GM12878 (cell line): ENCODE data around the gene GGCT. TPM values are rescaled to one million over a fixed set of nuclear protein-coding genes. Genes with fewer than 3 reads are reported as not detected.

Source experiments
- ATAC-seq: fragments of 200-7000 bp; cut with Tn5 transposase; 3 replicates; pipeline ENCODE4 v1.9.1; 2020; ENCODE audit warnings: mild to moderate bottlenecking, moderate library complexity
- BruUV-seq: library from RNA; stranded (reverse); fragments of 400-500 nt; replicated peaks from 2 replicates; lab custom pipeline; 2021; lab: Mats Ljungman, UMichigan
- CTCF ChIA-PET: fragments of 300-600 bp; sonication (Branson Sonifier 250); formaldehyde crosslinking; extraction: SDS; loops from one replicate; lab custom pipeline; 2021; ENCODE audit warnings: inconsistent platforms; lab: Yijun Ruan, JAX
- POLR2A ChIA-PET: fragments of 350-600 bp; formaldehyde crosslinking; extraction: SDS; loops from one replicate; lab custom pipeline; 2021; ENCODE audit warnings: inconsistent platforms; lab: Charles Lee
- RAD21 ChIA-PET: fragments of 300-600 bp; sonication (Branson Sonifier 250); formaldehyde crosslinking; loops from one replicate; lab custom pipeline; 2023; ENCODE audit warnings: antibody characterized with exemption; ENCODE audit not compliant: unreplicated experiment; lab: Charles Lee
- SMC1A ChIA-PET: fragments of 300-600 bp; sonication (Branson Sonifier 250); formaldehyde crosslinking; loops from one replicate; lab custom pipeline; 2023; ENCODE audit not compliant: unreplicated experiment, uncharacterized antibody; lab: Charles Lee
- DNase-seq: peaks from one replicate; pipeline ENCODE4 v3.0.0-alpha.2; 2011; ENCODE audit warnings: low read depth, low spot score
- FAIRE-seq: peaks from 3 replicates; lab custom pipeline; 2011; peaks lifted over from hg19 to GRCh38; lab: Jason Lieb, UNC
- H2AFZ ChIP-seq: 2 replicates; pipeline ENCODE4 v1.6.0; 2011; ENCODE audit warnings: low read depth, low read length, control low read depth; ENCODE audit not compliant: control insufficient read depth
- H3K27ac ChIP-seq: 2 replicates; pipeline ENCODE4 v1.5.1; 2011; ENCODE audit warnings: control low read depth; ENCODE audit not compliant: control insufficient read depth, insufficient read depth
- H3K27me3 ChIP-seq, 2 experiments: replicated peaks in 1 of 2; 2 replicates each; pipeline versions ENCODE4 v1.6.0 to v1.6.1; 2011; ENCODE audit warnings: low read length in 1 of 2; ENCODE audit not compliant: control insufficient read depth in 2 of 2, insufficient read depth in 2 of 2
- H3K36me3 ChIP-seq, 2 experiments: 2 replicates each; pipeline ENCODE4 v1.5.1; 2011; ENCODE audit warnings: low read length in 1 of 2; ENCODE audit not compliant: control insufficient read depth in 2 of 2, insufficient read depth in 2 of 2
- H3K4me1 ChIP-seq: 2 replicates; pipeline ENCODE4 v1.6.1; 2011; ENCODE audit warnings: mild to moderate bottlenecking, low read length, moderate library complexity, mixed read lengths; ENCODE audit not compliant: control insufficient read depth, insufficient read depth
- H3K4me2 ChIP-seq: 2 replicates; pipeline ENCODE4 v1.6.0; 2011; ENCODE audit warnings: control low read depth; ENCODE audit not compliant: control insufficient read depth, insufficient read depth
- H3K4me3 ChIP-seq: fragments of 200-600 bp; sonication (generic); 2 replicates; pipeline ENCODE4 v1.5.1; 2016
- H3K79me2 ChIP-seq: 2 replicates; pipeline ENCODE4 v1.6.0; 2011; ENCODE audit warnings: low read length; ENCODE audit not compliant: control insufficient read depth, insufficient read depth
- H3K9ac ChIP-seq: 2 replicates; pipeline ENCODE4 v1.8.0; 2011; ENCODE audit warnings: low read length, control low read depth, mixed read lengths; ENCODE audit not compliant: control insufficient read depth, insufficient read depth
- H3K9me3 ChIP-seq: replicated peaks from 3 replicates; pipeline ENCODE4 v1.5.1; 2011; ENCODE audit warnings: mild to moderate bottlenecking, low read length; ENCODE audit not compliant: control insufficient read depth, insufficient read depth
- H4K20me1 ChIP-seq: 2 replicates; pipeline ENCODE4 v1.6.0; 2011; ENCODE audit not compliant: control insufficient read depth, insufficient read depth
- EZH2 ChIP-seq: IDR thresholded peaks from 2 replicates; pipeline ENCODE4 v1.6.1; 2012; ENCODE audit warnings: low read depth, mild to moderate bottlenecking, control low read depth, inconsistent platforms, low read length, borderline replicate concordance; ENCODE audit not compliant: control insufficient read depth
- HDAC2 ChIP-seq: fragments of 200-600 bp; sonication (generic); IDR thresholded peaks from 2 replicates; pipeline ENCODE4 v1.6.1; 2017
- NBN ChIP-seq: fragments of 450-650 bp; IDR thresholded peaks from 2 replicates; pipeline ENCODE4 v1.6.1; 2016
- RUNX3 ChIP-seq: IDR thresholded peaks from 2 replicates; pipeline ENCODE4 v1.6.1; 2012; ENCODE audit warnings: low read length, inconsistent platforms
- SIN3A ChIP-seq: IDR thresholded peaks from 2 replicates; pipeline ENCODE4 v1.6.1; 2012; ENCODE audit warnings: low read depth, low read length, improper control_type of control experiment
- SMAD5 ChIP-seq: IDR thresholded peaks from 2 replicates; pipeline ENCODE4 v1.6.1; 2016; ENCODE audit warnings: antibody characterized with exemption, low read depth
- ZNF24 ChIP-seq: fragments of 450-650 bp; IDR thresholded peaks from 2 replicates; pipeline ENCODE4 v1.6.1; 2017; ENCODE audit warnings: antibody characterized with exemption, mild to moderate bottlenecking
- ZNF622 ChIP-seq: fragments of 450-650 bp; IDR thresholded peaks from 2 replicates; pipeline ENCODE4 v1.6.1; 2017; ENCODE audit warnings: mild to moderate bottlenecking, inconsistent platforms
- WGBS: methylation state at CpG from one replicate; pipeline ENCODE4 v1.1.6; 2016; ENCODE audit warnings: low lambda C conversion rate; ENCODE audit not compliant: insufficient replicate concordance, insufficient coverage; ENCODE audit errors: missing lambda C conversion rate; 5-methylcytosine and 5-hydroxymethylcytosine counted together
- in situ Hi-C: fragments of 300-500 bp; cut with MboI; formaldehyde crosslinking; loops from 9 replicates; pipeline ENCODE4 v1.14.3; 2018; ENCODE audit warnings: mixed read lengths
- intact Hi-C: fragments of 100-400 bp; cut with micrococcal nuclease; formaldehyde crosslinking; loops from one replicate; pipeline ENCODE4 v1.14.2; 2022; ENCODE audit not compliant: unreplicated experiment
- polyA plus RNA-seq, 11 experiments: library from polyadenylated mRNA; depleted of rRNA in 4 of 11; unstranded in 6 of 11; stranded (reverse) in 5 of 11; fragments of >200 nt; fragmentation: Nextera tagmentation in 4 of 11; fragmentation: Illumina TruSeq in 1 of 11; extraction: Ambion mirVana in 4 of 11; extraction: Trizol in 1 of 11; gene quantifications; 1 replicate in 1 of 11; 2 replicates in 10 of 11; pipeline versions ENCODE4 v1.2.1 to v1.2.3, GENCODE V29; 2011 to 2016; ENCODE audit warnings: inconsistent platforms in 2 of 11, missing spikeins in 2 of 11, low read depth in 1 of 11
- total RNA-seq, 4 experiments: library from RNA; depleted of rRNA in 3 of 4; stranded (reverse); fragments of >200 nt in 3 of 4; fragmentation: Illumina TruSeq in 1 of 4; extraction: Trizol in 1 of 4; gene quantifications; 2 replicates each; pipeline versions ENCODE4 v1.2.1 to v1.2.3, GENCODE V29; 2013 to 2021
- TF ChIP-seq, protein P1 (sequence below): fragments of 150-350 bp; IDR thresholded peaks from 2 replicates; pipeline ENCODE4 v1.6.1; 2014; ENCODE audit warnings: mild to moderate bottlenecking, low read depth, low read length
- TF ChIP-seq, protein P2 (sequence below): fragments of 150-350 bp; IDR thresholded peaks from 2 replicates; pipeline ENCODE4 v1.6.1; 2016; ENCODE audit warnings: low read depth, low read length

GGCT gene
- total and polyA plus RNA-seq, 10 of the 15 experiments (the other 5 are each of a cell fraction or from before 2014, with no cell fraction given) = 57.0 to 215 (median 92.3) TPM

DNA sequence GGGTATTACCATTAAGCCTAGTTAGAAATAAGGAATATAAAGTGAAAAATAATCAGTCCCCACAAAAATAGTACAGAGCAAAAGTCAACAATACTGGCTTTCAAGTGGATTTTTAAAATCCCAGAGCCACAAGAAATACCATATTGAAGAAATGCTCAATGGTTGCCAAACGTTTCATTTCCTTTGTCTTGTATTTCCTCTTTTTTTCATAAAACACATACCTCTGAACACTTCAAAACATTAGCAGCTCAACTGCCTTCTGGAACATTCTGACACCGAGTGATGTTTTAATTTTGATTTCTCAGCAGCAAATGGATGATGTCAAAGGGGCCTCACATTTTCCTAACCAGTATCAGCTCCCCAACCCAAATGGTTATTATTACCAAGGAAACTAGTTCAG is 36.6 kb downstream of the GGCT start:
- H3K36me3 ChIP-seq = 0 out of 4 replicates have a peak, but pooled peaks cover 0 to 6% of the 10 kb centered on the region in 2 experiments
- H2AFZ ChIP-seq = no peak overlapping the region
- DNase-seq (no peak), ATAC-seq (no peak), FAIRE-seq (no peak)
- H4K20me1 ChIP-seq = no peaks in the 10 kb centered on the region
- ChIA-PET SMC1A (interaction anchor here (3.8 kb wide), 1 partner anchor 10 kb away, joined by 15 read pairs; the partner anchor contains the start of gene NOD1), CTCF (interaction anchor here (0.6 to 1.3 kb wide), 2 partner anchors 9 to 10 kb away, joined by 6 to 7 read pairs; no protein-coding TSS in a partner anchor), RAD21 (no interaction called here), POLR2A (interaction anchor here (0.6 kb wide), 1 partner anchor 32 kb away, joined by 3 read pairs; no protein-coding TSS in a partner anchor)
- no peak overlapping the region for H3K4me3 ChIP-seq
- 49% methylated on average over 2 of the region's 2 CpGs for WGBS
- H3K4me1 ChIP-seq = peaks cover 30% of the 10 kb centered on the region
- intact Hi-C loops = no loop called here
- no TSS peak for BruUV-seq
- H3K27me3 ChIP-seq = no peaks in the 10 kb centered on the region
- H3K9me3 ChIP-seq = no peaks in the 10 kb centered on the region; the same call in 2 of the 3 replicates
- peak; percentile 64; the same call in 1 of the 2 replicates for TF ChIP-seq ZNF24
- no peak for TF ChIP-seq SIN3A
- no peak overlapping the region for H3K27ac ChIP-seq
- peaks cover 4% of the 10 kb centered on the region for H3K79me2 ChIP-seq
- in situ Hi-C loops = no loop called here
- no peak overlapping the region for H3K4me2 ChIP-seq
- H3K9ac ChIP-seq = no peak overlapping the region

DNA sequence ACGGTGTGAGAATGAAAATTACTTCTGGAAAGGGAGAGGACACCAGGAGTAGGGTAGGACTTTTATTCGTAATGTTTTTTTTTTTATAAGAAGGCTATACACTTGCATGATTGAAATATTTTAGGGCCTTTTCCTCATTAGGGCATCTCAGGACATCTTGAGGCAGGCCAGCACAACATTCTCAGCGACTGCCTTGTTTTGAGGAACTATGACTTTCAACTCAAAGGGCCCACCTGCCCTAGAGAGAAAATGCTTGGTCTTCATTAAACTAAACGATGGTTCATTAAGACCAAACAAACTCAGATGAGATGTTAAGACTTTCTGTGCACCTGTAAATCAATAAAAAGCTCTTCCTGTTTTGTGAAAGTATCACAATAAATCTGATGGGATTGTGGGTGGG is 37.4 kb downstream of the GGCT start:
- no peak overlapping the region for H3K4me3 ChIP-seq
- intact Hi-C loops = no loop called here
- RAD21 ChIA-PET = no interaction called here
- no TSS peak for BruUV-seq
- no peak overlapping the region for H3K9ac ChIP-seq
- ATAC-seq = no peak
- in situ Hi-C loops = no loop called here
- no peaks in the 10 kb centered on the region for H4K20me1 ChIP-seq
- H3K4me1 ChIP-seq = peaks cover 37% of the 10 kb centered on the region
- TF ChIP-seq RUNX3 = no peak
- TF ChIP-seq SMAD5 = no peak
- TF ChIP-seq ZNF622 = no peak
- TF ChIP-seq, protein P1, sequence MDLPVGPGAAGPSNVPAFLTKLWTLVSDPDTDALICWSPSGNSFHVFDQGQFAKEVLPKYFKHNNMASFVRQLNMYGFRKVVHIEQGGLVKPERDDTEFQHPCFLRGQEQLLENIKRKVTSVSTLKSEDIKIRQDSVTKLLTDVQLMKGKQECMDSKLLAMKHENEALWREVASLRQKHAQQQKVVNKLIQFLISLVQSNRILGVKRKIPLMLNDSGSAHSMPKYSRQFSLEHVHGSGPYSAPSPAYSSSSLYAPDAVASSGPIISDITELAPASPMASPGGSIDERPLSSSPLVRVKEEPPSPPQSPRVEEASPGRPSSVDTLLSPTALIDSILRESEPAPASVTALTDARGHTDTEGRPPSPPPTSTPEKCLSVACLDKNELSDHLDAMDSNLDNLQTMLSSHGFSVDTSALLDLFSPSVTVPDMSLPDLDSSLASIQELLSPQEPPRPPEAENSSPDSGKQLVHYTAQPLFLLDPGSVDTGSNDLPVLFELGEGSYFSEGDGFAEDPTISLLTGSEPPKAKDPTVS = no peak
- TF ChIP-seq NBN = no peak
- no peak for TF ChIP-seq EZH2
- TF ChIP-seq, protein P2, sequence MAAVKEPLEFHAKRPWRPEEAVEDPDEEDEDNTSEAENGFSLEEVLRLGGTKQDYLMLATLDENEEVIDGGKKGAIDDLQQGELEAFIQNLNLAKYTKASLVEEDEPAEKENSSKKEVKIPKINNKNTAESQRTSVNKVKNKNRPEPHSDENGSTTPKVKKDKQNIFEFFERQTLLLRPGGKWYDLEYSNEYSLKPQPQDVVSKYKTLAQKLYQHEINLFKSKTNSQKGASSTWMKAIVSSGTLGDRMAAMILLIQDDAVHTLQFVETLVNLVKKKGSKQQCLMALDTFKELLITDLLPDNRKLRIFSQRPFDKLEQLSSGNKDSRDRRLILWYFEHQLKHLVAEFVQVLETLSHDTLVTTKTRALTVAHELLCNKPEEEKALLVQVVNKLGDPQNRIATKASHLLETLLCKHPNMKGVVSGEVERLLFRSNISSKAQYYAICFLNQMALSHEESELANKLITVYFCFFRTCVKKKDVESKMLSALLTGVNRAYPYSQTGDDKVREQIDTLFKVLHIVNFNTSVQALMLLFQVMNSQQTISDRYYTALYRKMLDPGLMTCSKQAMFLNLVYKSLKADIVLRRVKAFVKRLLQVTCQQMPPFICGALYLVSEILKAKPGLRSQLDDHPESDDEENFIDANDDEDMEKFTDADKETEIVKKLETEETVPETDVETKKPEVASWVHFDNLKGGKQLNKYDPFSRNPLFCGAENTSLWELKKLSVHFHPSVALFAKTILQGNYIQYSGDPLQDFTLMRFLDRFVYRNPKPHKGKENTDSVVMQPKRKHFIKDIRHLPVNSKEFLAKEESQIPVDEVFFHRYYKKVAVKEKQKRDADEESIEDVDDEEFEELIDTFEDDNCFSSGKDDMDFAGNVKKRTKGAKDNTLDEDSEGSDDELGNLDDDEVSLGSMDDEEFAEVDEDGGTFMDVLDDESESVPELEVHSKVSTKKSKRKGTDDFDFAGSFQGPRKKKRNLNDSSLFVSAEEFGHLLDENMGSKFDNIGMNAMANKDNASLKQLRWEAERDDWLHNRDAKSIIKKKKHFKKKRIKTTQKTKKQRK = no peak
- no peak for TF ChIP-seq HDAC2
- TF ChIP-seq, all 136 proteins: peak for 0
- H3K27me3 ChIP-seq = no peaks in the 10 kb centered on the region
- ChIA-PET SMC1A (interaction anchor here (3.8 kb wide), 1 partner anchor 11 kb away, joined by 15 read pairs; the partner anchor contains the start of gene NOD1), CTCF (interaction anchor here (0.6 kb wide), 1 partner anchor 9 kb away, joined by 6 read pairs; no protein-coding TSS in a partner anchor), POLR2A (interaction anchor here (1.5 kb wide), 1 partner anchor 145 kb away, joined by 4 read pairs; no protein-coding TSS in a partner anchor)
- DNase-seq = no peak
- 74% methylated on average over 4 of the region's 4 CpGs for WGBS
- peaks cover 4% of the 10 kb centered on the region for H3K79me2 ChIP-seq
- no peak for FAIRE-seq
- H2AFZ ChIP-seq = no peak overlapping the region
- H3K9me3 ChIP-seq = no peaks in the 10 kb centered on the region
- no peak overlapping the region for H3K27ac ChIP-seq
- 0 out of 4 replicates have a peak, but pooled peaks cover 0 to 6% of the 10 kb centered on the region in 2 experiments for H3K36me3 ChIP-seq
- H3K4me2 ChIP-seq = no peak overlapping the region
